ENCODE data around the gene FBXO8.

FBXO8 gene

GRCh38 chr4:174213731-174214100 is 69.8 kb downstream of the FBXO8 start:
- H3K4me3 ChIP-seq (ENCODE audit: insufficient read depth, low read depth, low read length, poor library complexity, severe bottlenecking), result no peak overlapping the region
- no peak overlapping the region for H3K27ac ChIP-seq (ENCODE audit: insufficient read depth, low read length, poor library complexity, severe bottlenecking)
- DNase-seq, result no peak
- H3K9me3 ChIP-seq (ENCODE audit: control insufficient read depth, low read length), result no peaks in the 10 kb centered on the region
- H3K27me3 ChIP-seq (replicated peaks; ENCODE audit: control insufficient read depth, insufficient read depth, low read length, poor library complexity, severe bottlenecking), result peaks cover 91% of the 10 kb centered on the region
- no peaks in the 10 kb centered on the region for H3K36me3 ChIP-seq (ENCODE audit: control insufficient read depth, insufficient read depth, low read length)
- peaks cover 35% of the 10 kb centered on the region for H3K4me1 ChIP-seq (ENCODE audit: control insufficient read depth, insufficient read depth, low read length, poor library complexity, severe bottlenecking)

- Histone ChIP-seq H3K27ac (ENCODE audit: insufficient read depth, low read length, poor library complexity, severe bottlenecking) (no peak overlapping the region), H3K27me3 (replicated peaks; ENCODE audit: control insufficient read depth, insufficient read depth, low read length, poor library complexity, severe bottlenecking) (peaks cover 74% of the 10 kb centered on the region), H3K36me3 (ENCODE audit: control insufficient read depth, insufficient read depth, low read length) (no peaks in the 10 kb centered on the region), H3K4me1 (ENCODE audit: control insufficient read depth, insufficient read depth, low read length, poor library complexity, severe bottlenecking) (peaks cover 22% of the 10 kb centered on the region), H3K9me3 (ENCODE audit: control insufficient read depth, low read length) (no peaks in the 10 kb centered on the region), H3K4me3 (ENCODE audit: insufficient read depth, low read depth, low read length, poor library complexity, severe bottlenecking) (no peak overlapping the region)
- no peak for DNase-seq
Measured at GRCh38 chr4:174212061-174212460, 71.4 kb downstream of the FBXO8 start.

GRCh38 chr4:174211622-174212044 is 71.8 kb downstream of the FBXO8 start:
- Histone ChIP-seq H3K27me3 (replicated peaks; ENCODE audit: control insufficient read depth, insufficient read depth, low read length, poor library complexity, severe bottlenecking) (peaks cover 70% of the 10 kb centered on the region), H3K9me3 (ENCODE audit: control insufficient read depth, low read length) (no peaks in the 10 kb centered on the region), H3K36me3 (ENCODE audit: control insufficient read depth, insufficient read depth, low read length) (no peaks in the 10 kb centered on the region), H3K4me3 (ENCODE audit: insufficient read depth, low read depth, low read length, poor library complexity, severe bottlenecking) (no peak overlapping the region), H3K4me1 (ENCODE audit: control insufficient read depth, insufficient read depth, low read length, poor library complexity, severe bottlenecking) (peaks cover 20% of the 10 kb centered on the region), H3K27ac (ENCODE audit: insufficient read depth, low read length, poor library complexity, severe bottlenecking) (no peak overlapping the region)
- no peak for DNase-seq

DNA sequence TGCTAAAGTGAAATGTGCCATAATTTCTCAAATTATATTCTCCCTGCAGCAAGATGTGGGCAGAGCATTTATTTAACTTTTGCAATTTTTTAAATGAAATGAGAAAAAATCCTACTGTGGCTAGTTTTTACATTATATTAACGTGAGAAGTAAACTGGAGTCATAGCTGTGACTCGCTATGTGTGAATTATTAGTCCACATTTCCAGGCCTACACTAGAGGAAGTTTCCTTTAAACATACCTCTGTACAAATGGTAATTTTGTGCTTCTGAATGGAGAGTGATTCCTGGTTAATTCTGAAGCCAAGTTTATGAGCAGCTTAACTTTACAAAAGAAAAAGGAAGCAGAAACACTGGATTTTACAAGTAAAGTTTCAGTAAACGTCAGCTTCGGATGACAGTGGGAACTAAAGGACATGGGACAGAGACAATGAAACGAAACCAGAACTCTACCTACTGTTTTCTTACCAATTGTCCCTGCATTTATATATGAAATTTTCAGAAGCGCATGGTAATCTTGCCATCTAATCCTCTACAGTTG is 72.4 kb downstream of the FBXO8 start:
- peaks cover 20% of the 10 kb centered on the region for H3K4me1 ChIP-seq (ENCODE audit: control insufficient read depth, insufficient read depth, low read length, poor library complexity, severe bottlenecking)
- no peak overlapping the region for H3K27ac ChIP-seq (ENCODE audit: insufficient read depth, low read length, poor library complexity, severe bottlenecking)
- DNase-seq, result no peak
- H3K27me3 ChIP-seq (replicated peaks; ENCODE audit: control insufficient read depth, insufficient read depth, low read length, poor library complexity, severe bottlenecking), result peaks cover 64% of the 10 kb centered on the region
- H3K4me3 ChIP-seq (ENCODE audit: insufficient read depth, low read depth, low read length, poor library complexity, severe bottlenecking), result no peak overlapping the region
- H3K9me3 ChIP-seq (ENCODE audit: control insufficient read depth, low read length), result no peaks in the 10 kb centered on the region
- H3K36me3 ChIP-seq (ENCODE audit: control insufficient read depth, insufficient read depth, low read length), result no peaks in the 10 kb centered on the region

- H3K27me3 ChIP-seq (replicated peaks; ENCODE audit: control insufficient read depth, insufficient read depth, low read length, poor library complexity, severe bottlenecking), result peaks cover 57% of the 10 kb centered on the region
- peaks cover 20% of the 10 kb centered on the region for H3K4me1 ChIP-seq (ENCODE audit: control insufficient read depth, insufficient read depth, low read length, poor library complexity, severe bottlenecking)
- no peaks in the 10 kb centered on the region for H3K9me3 ChIP-seq (ENCODE audit: control insufficient read depth, low read length)
- no peak for DNase-seq
- no peak overlapping the region for H3K27ac ChIP-seq (ENCODE audit: insufficient read depth, low read length, poor library complexity, severe bottlenecking)
- no peaks in the 10 kb centered on the region for H3K36me3 ChIP-seq (ENCODE audit: control insufficient read depth, insufficient read depth, low read length)
- no peak overlapping the region for H3K4me3 ChIP-seq (ENCODE audit: insufficient read depth, low read depth, low read length, poor library complexity, severe bottlenecking)
Measured at GRCh38 chr4:174210354-174210753, 73.1 kb downstream of the FBXO8 start.

DNA sequence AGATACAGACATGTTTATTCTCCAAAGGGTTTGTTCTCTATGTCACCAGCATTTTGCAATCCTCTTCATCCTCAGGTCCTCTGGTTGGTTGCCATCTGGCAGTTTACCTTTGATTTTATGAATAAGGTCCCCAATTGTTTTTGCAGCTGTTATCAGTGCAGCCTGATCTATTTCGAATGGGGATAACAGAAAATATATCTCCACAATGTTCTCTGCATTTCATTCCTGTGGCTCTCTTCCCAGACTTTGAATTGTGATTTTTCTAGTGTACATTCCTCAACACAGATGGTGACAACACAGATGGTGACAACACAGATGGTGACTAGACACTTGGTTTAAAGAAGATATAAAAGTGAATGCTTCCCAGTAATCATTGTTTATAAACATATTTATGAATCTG is 74.1 kb downstream of the FBXO8 start:
- Histone ChIP-seq H3K27ac (ENCODE audit: insufficient read depth, low read length, poor library complexity, severe bottlenecking) (no peak overlapping the region), H3K36me3 (ENCODE audit: control insufficient read depth, insufficient read depth, low read length) (no peaks in the 10 kb centered on the region), H3K4me3 (ENCODE audit: insufficient read depth, low read depth, low read length, poor library complexity, severe bottlenecking) (no peak overlapping the region), H3K9me3 (ENCODE audit: control insufficient read depth, low read length) (no peaks in the 10 kb centered on the region), H3K27me3 (replicated peaks; ENCODE audit: control insufficient read depth, insufficient read depth, low read length, poor library complexity, severe bottlenecking) (peaks cover 48% of the 10 kb centered on the region), H3K4me1 (ENCODE audit: control insufficient read depth, insufficient read depth, low read length, poor library complexity, severe bottlenecking) (peaks cover 13% of the 10 kb centered on the region)
- no peak for DNase-seq

- no peak for DNase-seq
- Histone ChIP-seq H3K9me3 (ENCODE audit: control insufficient read depth, low read length) (no peaks in the 10 kb centered on the region), H3K36me3 (ENCODE audit: control insufficient read depth, insufficient read depth, low read length) (no peaks in the 10 kb centered on the region), H3K27me3 (replicated peaks; ENCODE audit: control insufficient read depth, insufficient read depth, low read length, poor library complexity, severe bottlenecking) (peaks cover 32% of the 10 kb centered on the region), H3K27ac (ENCODE audit: insufficient read depth, low read length, poor library complexity, severe bottlenecking) (no peak overlapping the region), H3K4me1 (ENCODE audit: control insufficient read depth, insufficient read depth, low read length, poor library complexity, severe bottlenecking) (peaks cover 6% of the 10 kb centered on the region), H3K4me3 (ENCODE audit: insufficient read depth, low read depth, low read length, poor library complexity, severe bottlenecking) (no peak overlapping the region)
Measured at GRCh38 chr4:174207367-174207766, 76.1 kb downstream of the FBXO8 start.

GRCh38 chr4:174204164-174204831 is 79.2 kb downstream of the FBXO8 start:
- Histone ChIP-seq H3K9me3 (ENCODE audit: control insufficient read depth, low read length) (no peaks in the 10 kb centered on the region), H3K27me3 (replicated peaks; ENCODE audit: control insufficient read depth, insufficient read depth, low read length, poor library complexity, severe bottlenecking) (peaks cover 2% of the 10 kb centered on the region), H3K4me3 (ENCODE audit: insufficient read depth, low read depth, low read length, poor library complexity, severe bottlenecking) (no peak overlapping the region), H3K4me1 (ENCODE audit: control insufficient read depth, insufficient read depth, low read length, poor library complexity, severe bottlenecking) (no peaks in the 10 kb centered on the region), H3K27ac (ENCODE audit: insufficient read depth, low read length, poor library complexity, severe bottlenecking) (no peak overlapping the region), H3K36me3 (ENCODE audit: control insufficient read depth, insufficient read depth, low read length) (no peaks in the 10 kb centered on the region)
- DNase-seq, result no peak

GRCh38 chr4:174201871-174202270 is 81.6 kb downstream of the FBXO8 start:
- Histone ChIP-seq H3K27me3 (replicated peaks; ENCODE audit: control insufficient read depth, insufficient read depth, low read length, poor library complexity, severe bottlenecking) (no peaks in the 10 kb centered on the region), H3K36me3 (ENCODE audit: control insufficient read depth, insufficient read depth, low read length) (no peaks in the 10 kb centered on the region), H3K4me3 (ENCODE audit: insufficient read depth, low read depth, low read length, poor library complexity, severe bottlenecking) (no peak overlapping the region), H3K27ac (ENCODE audit: insufficient read depth, low read length, poor library complexity, severe bottlenecking) (no peak overlapping the region), H3K4me1 (ENCODE audit: control insufficient read depth, insufficient read depth, low read length, poor library complexity, severe bottlenecking) (no peaks in the 10 kb centered on the region), H3K9me3 (ENCODE audit: control insufficient read depth, low read length) (no peaks in the 10 kb centered on the region)
- no peak for DNase-seq

DNA sequence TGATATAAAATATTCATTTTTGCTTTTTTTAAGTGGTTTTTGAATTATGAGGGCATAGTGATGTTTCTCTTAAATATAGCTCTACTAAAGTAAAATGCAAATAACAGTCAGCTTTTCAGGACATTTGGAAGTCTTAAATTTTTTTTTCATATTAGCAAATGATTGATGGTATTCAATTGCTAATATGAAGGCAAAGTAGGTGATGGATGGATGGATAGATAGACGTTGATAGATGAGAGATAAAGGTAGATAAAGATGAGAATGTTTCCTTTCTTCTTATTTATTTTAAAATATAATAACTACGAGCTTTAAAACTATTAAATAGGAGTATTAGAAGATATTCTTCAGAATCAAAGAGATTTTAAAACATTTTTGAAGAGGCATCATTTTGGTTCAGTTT is 83.7 kb downstream of the FBXO8 start:
- H3K36me3 ChIP-seq (ENCODE audit: control insufficient read depth, insufficient read depth, low read length), result no peaks in the 10 kb centered on the region
- no peaks in the 10 kb centered on the region for H3K27me3 ChIP-seq (replicated peaks; ENCODE audit: control insufficient read depth, insufficient read depth, low read length, poor library complexity, severe bottlenecking)
- no peaks in the 10 kb centered on the region for H3K9me3 ChIP-seq (ENCODE audit: control insufficient read depth, low read length)
- DNase-seq, result no peak
- H3K27ac ChIP-seq (ENCODE audit: insufficient read depth, low read length, poor library complexity, severe bottlenecking), result no peak overlapping the region
- H3K4me3 ChIP-seq (ENCODE audit: insufficient read depth, low read depth, low read length, poor library complexity, severe bottlenecking), result no peak overlapping the region
- no peaks in the 10 kb centered on the region for H3K4me1 ChIP-seq (ENCODE audit: control insufficient read depth, insufficient read depth, low read length, poor library complexity, severe bottlenecking)
